Measurements from ENCODE around the gene POLR3H.

The POLR3H gene

GRCh38 chr22:41491374-41492100, 52.7 kb downstream of the POLR3H start:
- H3K4me3 ChIP-seq (ENCODE audit: control insufficient read depth, low read depth, low read length), result no peak overlapping the region
- no peak for TF ChIP-seq CTCF (conservative IDR thresholded peaks at IDR 0.05; ENCODE audit: control insufficient read depth, insufficient read depth, low read depth, low read length)
- DNase-seq (ENCODE audit: low read depth), result no peak

GRCh38 chr22:41488596-41489385, 55.5 kb downstream of the POLR3H start:
- no peak for TF ChIP-seq CTCF (conservative IDR thresholded peaks at IDR 0.05; ENCODE audit: control insufficient read depth, insufficient read depth, low read depth, low read length)
- no peak for DNase-seq (ENCODE audit: low read depth)
- no peak overlapping the region for H3K4me3 ChIP-seq (ENCODE audit: control insufficient read depth, low read depth, low read length)

- no peak for DNase-seq (ENCODE audit: low read depth)
- H3K4me3 ChIP-seq (ENCODE audit: control insufficient read depth, low read depth, low read length), result no peak overlapping the region
- no peak for TF ChIP-seq CTCF (conservative IDR thresholded peaks at IDR 0.05; ENCODE audit: control insufficient read depth, insufficient read depth, low read depth, low read length)
Observed at GRCh38 chr22:41488076-41488475, 56.2 kb downstream of the POLR3H start.

GRCh38 chr22:41487037-41487935, 57.0 kb downstream of the POLR3H start:
- TF ChIP-seq CTCF (conservative IDR thresholded peaks at IDR 0.05; ENCODE audit: control insufficient read depth, insufficient read depth, low read depth, low read length), result no peak
- no peak for DNase-seq (ENCODE audit: low read depth)
- H3K4me3 ChIP-seq (ENCODE audit: control insufficient read depth, low read depth, low read length), result no peak overlapping the region

GRCh38 chr22:41485033-41485432, 59.2 kb downstream of the POLR3H start:
- TF ChIP-seq CTCF (conservative IDR thresholded peaks at IDR 0.05; ENCODE audit: control insufficient read depth, insufficient read depth, low read depth, low read length), result no peak
- DNase-seq (ENCODE audit: low read depth), result no peak
- no peak overlapping the region for H3K4me3 ChIP-seq (ENCODE audit: control insufficient read depth, low read depth, low read length)

GRCh38 chr22:41482319-41482935, 61.8 kb downstream of the POLR3H start:
- DNase-seq (ENCODE audit: low read depth), result peak; percentile 65
- no peak for TF ChIP-seq CTCF (conservative IDR thresholded peaks at IDR 0.05; ENCODE audit: control insufficient read depth, insufficient read depth, low read depth, low read length)
- H3K4me3 ChIP-seq (ENCODE audit: control insufficient read depth, low read depth, low read length), result no peak overlapping the region

Data from fibroblast of mammary gland (primary cell).